Measurements from ENCODE around the gene MPDU1.
"Not testable (repeated sequence)": the region's sequence is repeated elsewhere in the genome, so short reads cannot be mapped to it uniquely, and the experiment has no call there.

Gene MPDU1

GRCh38 chr17:7580604-7581575, 2.8 kb upstream of the MPDU1 start:
- DNase-seq (ENCODE audit: low read depth, low spot score), result no peak

GRCh38 chr17:7582396-7583252, 1.0 kb upstream of the MPDU1 start:
- no peak for DNase-seq (ENCODE audit: low read depth, low spot score)

GRCh38 chr17:7586673-7587419, 3.2 kb downstream of the MPDU1 start:
- DNase-seq (ENCODE audit: low read depth, low spot score), result no peak

- DNase-seq (ENCODE audit: low read depth, low spot score), result no peak
Observed at GRCh38 chr17:7587420-7588151, 3.9 kb downstream of the MPDU1 start.

- no peak for DNase-seq (ENCODE audit: low read depth, low spot score)
Observed at GRCh38 chr17:7588553-7589203, 5.0 kb downstream of the MPDU1 start.

- no peak for DNase-seq (ENCODE audit: low read depth, low spot score)
Observed at GRCh38 chr17:7589204-7589868, 5.7 kb downstream of the MPDU1 start.

- DNase-seq (ENCODE audit: low read depth, low spot score), result no peak
Observed at GRCh38 chr17:7589891-7590691, 6.4 kb downstream of the MPDU1 start, which contains the start of gene SOX15. Gene SOX15 (minus strand): TSS chr17:7590094. CDS start chr17:7589676, 418 bp downstream.

GRCh38 chr17:7590743-7591142, 7.1 kb downstream of the MPDU1 start:
- DNase-seq (ENCODE audit: low read depth, low spot score), result no peak

- DNase-seq (ENCODE audit: low read depth, low spot score), result no peak
Observed at GRCh38 chr17:7591596-7591995, 7.9 kb downstream of the MPDU1 start.

GRCh38 chr17:7592422-7593021, 8.9 kb downstream of the MPDU1 start:
- no peak for DNase-seq (ENCODE audit: low read depth, low spot score)

GRCh38 chr17:7593296-7593695, 9.6 kb downstream of the MPDU1 start:
- DNase-seq (ENCODE audit: low read depth, low spot score), result no peak

- DNase-seq (ENCODE audit: low read depth, low spot score), result not testable (repeated sequence)
Observed at GRCh38 chr17:7597561-7597960, 13.9 kb downstream of the MPDU1 start.

- no peak for DNase-seq (ENCODE audit: low read depth, low spot score)
Observed at GRCh38 chr17:7606280-7606679, 22.6 kb downstream of the MPDU1 start.

GRCh38 chr17:7610641-7611040, 27.0 kb downstream of the MPDU1 start:
- no peak for DNase-seq (ENCODE audit: low read depth, low spot score)

GRCh38 chr17:7611635-7612293, 28.1 kb downstream of the MPDU1 start:
- DNase-seq (ENCODE audit: low read depth, low spot score), result no peak

- DNase-seq (ENCODE audit: low read depth, low spot score), result no peak
Observed at GRCh38 chr17:7612294-7612640, 28.6 kb downstream of the MPDU1 start.

- no peak for DNase-seq (ENCODE audit: low read depth, low spot score)
Observed at GRCh38 chr17:7613769-7614424, 30.2 kb downstream of the MPDU1 start.
